GM19395 (cell line): ENCODE data around the gene AHI1.
"Not testable (repeated sequence)": the region's sequence is repeated elsewhere in the genome, so short reads cannot be mapped to it uniquely, and the experiment has no call there.

Source experiments
- ATAC-seq: cut with Tn5 transposase; IDR thresholded peaks from one replicate; pipeline ENCODE4 v1.9.1; 2021; ENCODE audit warnings: mild to moderate bottlenecking, moderate library complexity; ENCODE audit not compliant: unreplicated experiment

Gene AHI1

DNA sequence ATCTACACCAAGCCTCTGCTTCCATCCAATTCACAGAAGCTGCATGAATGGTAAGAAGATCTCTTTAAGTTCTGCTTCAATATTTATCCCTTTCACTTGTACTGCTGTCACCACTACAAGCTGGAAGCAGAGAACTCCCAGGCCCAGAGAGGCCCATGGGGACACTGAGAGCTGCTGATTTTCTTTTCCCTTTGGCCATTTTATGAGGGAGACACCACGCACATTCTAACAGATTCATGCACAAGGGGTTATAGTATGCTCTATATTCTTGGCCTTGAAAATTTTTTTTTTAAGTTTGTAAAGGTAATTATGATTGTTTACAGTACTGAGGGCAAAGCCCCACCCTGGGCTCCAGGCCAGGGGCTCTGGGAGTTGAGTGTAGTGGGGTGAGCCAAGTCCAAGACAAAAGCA, 228.1 kb downstream of the AHI1 start:
- no peak for ATAC-seq

GRCh38 chr6:135268740-135269139, 228.8 kb downstream of the AHI1 start:
- no peak for ATAC-seq

- no peak for ATAC-seq
Observed at GRCh38 chr6:135268263-135268662, 229.3 kb downstream of the AHI1 start.

- ATAC-seq: no peak
Observed at GRCh38 chr6:135267085-135267484, 230.5 kb downstream of the AHI1 start.

GRCh38 chr6:135266675-135267074, 230.9 kb downstream of the AHI1 start:
- no peak for ATAC-seq

GRCh38 chr6:135265278-135265677, 232.3 kb downstream of the AHI1 start:
- no peak for ATAC-seq

DNA sequence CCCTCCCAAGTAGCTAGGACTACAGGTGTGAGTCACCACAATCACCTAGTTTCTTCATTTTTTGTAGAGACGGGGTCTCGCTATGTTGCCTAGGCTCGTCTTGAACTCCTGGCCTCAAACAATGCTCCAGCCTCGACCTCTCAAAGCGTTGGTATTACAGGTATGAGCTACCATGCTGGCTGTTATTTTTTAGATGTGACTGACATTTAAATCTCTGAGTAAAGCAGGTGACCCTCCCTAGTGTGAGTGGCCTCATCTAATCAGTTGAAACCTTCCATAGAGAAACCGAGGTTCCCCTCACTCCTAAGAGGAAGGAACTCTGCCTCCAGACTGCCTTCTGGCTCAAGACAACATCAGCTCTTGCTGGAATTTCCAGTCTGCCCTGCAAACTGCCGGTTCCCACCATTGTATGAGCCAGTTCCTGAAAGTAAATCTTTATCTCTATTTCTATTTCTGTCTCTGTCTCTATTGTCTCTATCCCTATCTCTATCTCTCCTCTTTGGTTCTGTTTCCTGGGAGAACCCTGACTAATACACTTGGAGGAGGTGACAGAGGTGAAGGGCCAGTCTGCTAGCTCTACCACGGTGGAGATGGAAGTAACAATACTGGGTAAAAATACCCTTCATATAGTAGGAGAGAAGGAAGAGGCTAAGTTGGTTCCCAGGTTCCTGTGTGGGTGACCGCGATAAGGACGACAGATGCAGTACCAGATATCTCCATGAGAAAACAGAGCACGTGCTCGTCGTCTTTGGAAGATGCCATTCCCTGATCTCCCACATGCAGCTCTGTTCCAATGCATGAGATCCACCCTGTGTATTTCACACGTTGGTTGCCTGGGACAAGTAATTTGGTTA, 235.4 kb downstream of the AHI1 start:
- ATAC-seq: no peak

GRCh38 chr6:135260612-135261011, 236.9 kb downstream of the AHI1 start:
- no peak for ATAC-seq

- ATAC-seq: no peak
Observed at GRCh38 chr6:135258970-135259369, 238.6 kb downstream of the AHI1 start.

DNA sequence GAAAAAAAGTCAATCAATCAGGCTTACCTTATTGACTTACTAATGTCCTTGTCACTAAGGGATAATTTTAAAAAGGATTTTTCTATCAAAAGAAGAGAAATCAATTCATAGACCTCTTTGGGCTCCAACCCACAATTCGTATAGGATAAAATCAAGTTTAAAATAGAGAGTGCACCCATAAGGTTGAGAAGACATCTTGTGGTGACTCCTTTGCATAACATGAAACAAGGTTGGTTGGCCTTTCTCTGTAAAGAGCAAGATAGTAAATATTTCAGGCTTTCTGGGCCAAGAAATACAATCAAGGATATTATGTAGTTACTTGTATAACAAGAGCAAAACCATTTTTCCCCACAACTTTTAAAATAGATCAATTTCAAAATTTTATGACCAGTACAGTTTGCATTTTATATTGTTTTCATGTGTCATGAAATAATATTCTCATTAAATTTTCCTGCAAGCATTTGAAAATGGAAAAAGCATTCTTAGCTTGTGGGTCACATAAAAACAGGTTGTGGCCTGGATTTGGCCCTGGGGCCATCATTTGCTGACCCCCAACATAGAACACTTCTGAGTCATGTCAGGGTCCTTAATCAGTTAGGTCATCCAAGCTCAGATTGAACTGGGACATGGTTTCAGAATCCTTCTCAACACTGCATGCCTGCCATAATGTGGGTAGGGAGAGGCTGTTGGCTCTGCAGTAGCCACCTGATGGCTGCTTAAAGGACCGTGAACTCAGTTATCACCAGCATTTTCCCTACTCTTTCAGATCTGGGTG, 239.7 kb downstream of the AHI1 start:
- ATAC-seq: no peak

- ATAC-seq: no peak
Observed at GRCh38 chr6:135256866-135257265, 240.7 kb downstream of the AHI1 start.

GRCh38 chr6:135254471-135254870, 243.1 kb downstream of the AHI1 start:
- ATAC-seq: no peak

DNA sequence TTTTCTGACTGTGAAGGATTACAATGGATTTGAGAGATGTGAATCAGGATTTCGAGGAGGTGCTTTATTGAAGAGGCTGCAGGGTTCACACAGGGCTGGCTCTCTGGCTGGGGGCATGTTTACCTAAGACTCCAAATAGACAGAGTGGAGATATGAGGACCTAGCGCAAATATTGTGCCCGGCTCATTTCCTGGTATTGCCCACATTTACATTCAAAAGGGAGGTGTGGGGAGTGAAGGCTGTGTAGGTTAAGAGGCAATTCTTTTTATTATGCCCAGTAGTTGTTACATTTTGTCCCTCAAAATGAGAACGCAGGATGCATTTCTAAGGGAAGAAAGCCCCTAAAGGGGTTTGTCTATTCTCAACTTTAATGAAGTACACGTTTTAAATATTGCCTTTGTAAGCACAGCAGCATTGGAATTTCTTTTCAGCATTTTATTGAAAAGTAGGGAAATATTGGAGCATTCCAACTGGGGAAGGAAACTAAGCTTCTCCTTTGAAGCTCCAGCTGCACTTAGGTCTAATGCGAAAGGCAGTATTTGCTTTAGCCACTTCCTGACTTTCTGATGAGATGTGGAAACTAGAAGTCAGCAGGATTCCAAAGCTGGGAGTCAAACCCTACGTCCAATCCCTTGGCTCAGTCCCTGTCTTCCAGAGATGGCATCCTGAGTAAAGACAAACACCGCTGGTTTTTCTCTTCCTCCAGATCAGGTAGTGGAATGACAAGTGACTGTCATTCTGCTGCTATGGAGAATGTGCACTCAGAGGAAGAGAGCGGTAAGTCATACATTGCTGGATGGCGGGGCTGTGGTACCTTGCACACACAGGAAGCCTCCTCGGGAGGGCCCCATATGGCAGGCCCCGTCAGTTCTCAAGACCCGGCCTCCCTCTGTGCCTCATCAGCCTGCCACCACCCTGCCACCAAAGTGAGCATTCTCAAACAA, 245.8 kb downstream of the AHI1 start:
- no peak for ATAC-seq

DNA sequence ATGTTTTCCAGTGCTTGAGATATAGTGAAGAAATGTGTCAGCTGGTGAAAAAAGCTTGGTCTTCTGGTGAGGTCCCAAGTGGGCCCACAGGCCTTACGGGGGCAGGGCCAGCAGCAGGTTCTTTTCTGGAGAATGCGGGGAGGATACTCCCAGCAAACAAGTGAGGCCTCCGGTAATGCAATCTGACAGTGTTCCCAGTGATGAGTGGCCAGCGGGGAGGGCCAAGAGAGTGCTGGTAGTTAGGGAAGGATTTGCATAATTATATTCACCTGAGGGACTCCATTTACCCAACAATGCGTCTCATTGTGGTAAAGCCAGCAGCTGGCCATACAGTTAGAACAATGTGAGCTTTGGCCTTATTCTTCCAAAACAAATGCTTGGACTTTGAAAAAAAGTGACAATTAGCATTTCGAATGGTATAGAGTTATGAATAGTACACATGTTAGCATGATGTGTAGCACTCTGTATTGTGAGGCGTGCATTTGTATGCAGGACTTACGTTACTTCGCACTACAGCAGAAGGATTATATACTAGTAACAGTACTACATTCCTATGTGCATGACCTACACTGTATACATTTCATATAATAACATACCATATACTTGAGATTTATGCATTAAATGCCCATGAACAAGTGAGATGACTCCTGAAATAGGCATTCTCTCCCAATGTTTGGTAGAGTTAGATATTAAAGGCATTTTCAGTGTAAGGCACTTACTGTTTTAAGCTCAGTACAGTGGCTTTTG, 246.6 kb downstream of the AHI1 start:
- no peak for ATAC-seq

GRCh38 chr6:135250234-135250633, 247.3 kb downstream of the AHI1 start:
- no peak for ATAC-seq

GRCh38 chr6:135246412-135247012, 251.0 kb downstream of the AHI1 start:
- not testable (repeated sequence) for ATAC-seq

GRCh38 chr6:135244805-135245204, 252.7 kb downstream of the AHI1 start:
- ATAC-seq: no peak

DNA sequence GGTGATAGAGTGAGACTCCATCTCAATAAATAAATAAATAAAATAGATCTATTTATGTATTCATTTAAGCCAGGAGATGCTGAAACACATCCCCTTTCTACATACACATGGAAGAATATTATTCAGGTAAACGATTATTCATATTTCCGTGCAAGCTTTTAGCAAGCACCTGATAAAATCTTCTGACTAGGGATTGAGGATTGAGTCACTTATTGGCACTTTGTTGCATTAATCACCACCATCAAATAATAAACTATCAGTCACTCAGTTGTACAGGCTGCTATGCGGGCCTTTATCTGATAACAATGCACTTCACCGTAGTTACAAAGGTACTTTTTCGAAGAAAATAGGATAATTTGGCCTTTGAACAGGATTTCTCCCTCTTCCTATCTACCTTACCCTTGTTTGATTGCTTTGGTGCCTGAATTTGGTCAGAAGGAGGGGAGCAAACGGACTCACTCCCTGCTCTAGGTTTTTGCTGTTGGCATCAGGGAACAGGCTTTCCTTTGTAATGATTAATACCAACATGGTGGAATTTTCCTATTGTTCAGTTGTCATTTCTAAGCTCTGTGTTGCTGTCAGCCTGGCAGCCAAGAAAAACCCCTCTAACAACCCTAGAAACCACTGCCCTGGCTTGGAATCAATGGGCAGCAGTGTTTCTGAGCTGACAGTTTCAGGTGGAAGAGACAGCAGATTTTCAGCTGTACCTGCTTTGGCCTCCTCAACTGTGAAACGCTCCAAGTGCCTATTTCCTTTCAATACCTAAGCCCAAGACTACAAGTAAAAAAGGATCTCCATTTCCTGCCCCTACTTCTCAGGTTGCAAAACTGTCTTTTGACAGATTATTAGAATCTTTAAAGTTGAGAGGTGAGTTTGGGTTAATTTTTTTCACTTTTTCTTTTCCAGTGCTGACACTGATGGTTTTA, 253.4 kb downstream of the AHI1 start:
- no peak for ATAC-seq

- no peak for ATAC-seq
Observed at GRCh38 chr6:135240711-135241110, 256.8 kb downstream of the AHI1 start.
